NCI-H446 treated with DMSO at 0.1 percent for 48 hours (cell line): ENCODE measurements around the gene RNF157.

ENCODE experiments used
- DNase-seq: peaks from one replicate; lab custom pipeline; 2025; lab: John Stamatoyannopoulos, UW

RNF157 gene

GRCh38 chr17:76240461-76241203, at the start of gene RNF157:
TSS of gene RNF157 (minus strand) at chr17:76240493. CDS start at chr17:76240240, 253 bp downstream.
- peak; percentile 37 for DNase-seq

- peak; percentile 25 for DNase-seq
These were observed 41.5 kb upstream of the RNF157 start for GRCh38 chr17:76281573-76282371.

- DNase-seq, result no peak
These were observed 40.4 kb upstream of the RNF157 start for GRCh38 chr17:76280650-76281049.

- DNase-seq, result no peak
These were observed 39.5 kb upstream of the RNF157 start for GRCh38 chr17:76279742-76280287.

GRCh38 chr17:76278952-76279741, 38.9 kb upstream of the RNF157 start:
- peak; percentile 54 for DNase-seq

GRCh38 chr17:76278268-76278908, 38.1 kb upstream of the RNF157 start:
- DNase-seq, result no peak

GRCh38 chr17:76277300-76278267, 37.3 kb upstream of the RNF157 start:
- no peak for DNase-seq

- no peak for DNase-seq
These were observed 36.4 kb upstream of the RNF157 start for GRCh38 chr17:76276461-76277299.

- DNase-seq, result no peak
These were observed 35.8 kb upstream of the RNF157 start for GRCh38 chr17:76276069-76276431.

- no peak for DNase-seq
These were observed 35.2 kb upstream of the RNF157 start for GRCh38 chr17:76275382-76276068.

GRCh38 chr17:76274112-76274956, 34.0 kb upstream of the RNF157 start:
- no peak for DNase-seq

GRCh38 chr17:76273445-76274111, 33.3 kb upstream of the RNF157 start:
- no peak for DNase-seq

- no peak for DNase-seq
These were observed 32.5 kb upstream of the RNF157 start for GRCh38 chr17:76272541-76273444.

- DNase-seq, result no peak
These were observed 31.6 kb upstream of the RNF157 start for GRCh38 chr17:76271669-76272540.
